HCT116 (cell line): ENCODE results near the gene AGAP2. TPM values are rescaled to one million over a fixed set of nuclear protein-coding genes. Genes with fewer than 3 reads are reported as not detected.

Experiments
- ATAC-seq: fragments of 200-7000 bp; cut with Tn5 transposase; 2 replicates; pipeline ENCODE4 v1.9.1; 2020; ENCODE audit warnings: mild to moderate bottlenecking, moderate library complexity
- BruUV-seq: library from RNA; stranded (reverse); fragments of 400-500 nt; replicated peaks from 2 replicates; lab custom pipeline; 2021; lab: Mats Ljungman, UMichigan
- CTCF ChIA-PET: fragments of 300-600 bp; sonication (Branson Sonifier 250); formaldehyde crosslinking; loops from one replicate; lab custom pipeline; 2021; ENCODE audit warnings: antibody characterized with exemption; lab: Charles Lee
- POLR2A ChIA-PET: fragments of 300-600, 350-600 bp; sonication (Branson Sonifier 250); formaldehyde crosslinking; loops from one replicate; lab custom pipeline; 2021; ENCODE audit warnings: antibody characterized with exemption; lab: Charles Lee
- RAD21 ChIA-PET, 2 experiments: fragments of 300-600 bp; sonication (Branson Sonifier 250); formaldehyde crosslinking; loops; one replicate each; lab custom pipeline; 2023; ENCODE audit warnings: low total read pairs in 2 of 2; ENCODE audit not compliant: uncharacterized antibody in 2 of 2, unreplicated experiment in 2 of 2, low non-redundant PET in 1 of 2; lab: Charles Lee
- DNase-seq: peaks from one replicate; pipeline ENCODE4 v3.0.0-alpha.2; 2010; ENCODE audit warnings: low read depth, low spot score
- H2AFZ ChIP-seq: fragments of 200-600 bp; shearing (Covaris generic), sonication (generic); 2 replicates; pipeline ENCODE4 v1.6.1; 2017; ENCODE audit warnings: low read depth, mixed run types, mixed read lengths, antibody characterized with exemption, low read length; ENCODE audit not compliant: poor library complexity, severe bottlenecking
- H3K27ac ChIP-seq: 2 replicates; pipeline ENCODE4 v1.5.1; 2012; ENCODE audit warnings: low read depth, low read length
- H3K27me3 ChIP-seq: fragments of 200-600 bp; sonication (generic); 2 replicates; pipeline ENCODE4 v1.6.1; 2016; ENCODE audit warnings: mixed run types, low read length, mixed read lengths; ENCODE audit not compliant: insufficient read depth
- H3K36me3 ChIP-seq, 2 experiments: fragments of 200-500 bp in 1 of 2; fragments of 200-600 bp in 1 of 2; sonication (Bioruptor generic) in 1 of 2; sonication (generic) in 1 of 2; 2 replicates each; pipeline versions ENCODE4 v1.5.1 to v1.6.1; 2014 to 2016; ENCODE audit warnings: low read length in 2 of 2, inconsistent platforms in 1 of 2, mixed read lengths in 1 of 2, mixed run types in 1 of 2; ENCODE audit not compliant: insufficient read depth in 2 of 2, control insufficient read depth in 1 of 2
- H3K4me1 ChIP-seq, 2 experiments: fragments of 200-600 bp in 1 of 2; sonication (generic) in 1 of 2; 2 replicates each; pipeline versions ENCODE4 v1.5.1 to v1.6.1; 2012 to 2017; ENCODE audit warnings: low read length in 2 of 2, inconsistent platforms in 1 of 2, mild to moderate bottlenecking in 1 of 2, mixed read lengths in 1 of 2, mixed run types in 1 of 2, moderate library complexity in 1 of 2; ENCODE audit not compliant: insufficient read depth in 2 of 2, control insufficient read depth in 1 of 2
- H3K4me2 ChIP-seq: fragments of 200-600 bp; sonication (generic); 2 replicates; pipeline ENCODE4 v1.6.1; 2017; ENCODE audit warnings: mixed run types, low read length, mixed read lengths
- H3K4me3 ChIP-seq, 2 experiments: fragments of 200-600 bp in 1 of 2; sonication (generic) in 1 of 2; replicated peaks in 1 of 2; 2 replicates each; pipeline ENCODE4 v1.5.1; 2011 to 2016; ENCODE audit warnings: low read length in 2 of 2, control low read depth in 1 of 2, low read depth in 1 of 2, mild to moderate bottlenecking in 1 of 2, mixed read lengths in 1 of 2, mixed run types in 1 of 2
- H3K79me2 ChIP-seq: fragments of 200-600 bp; sonication (generic); 2 replicates; pipeline ENCODE4 v1.6.1; 2017; ENCODE audit warnings: mild to moderate bottlenecking, mixed run types, low read length, moderate library complexity, mixed read lengths; ENCODE audit not compliant: insufficient read depth
- H3K9ac ChIP-seq: fragments of 200-600 bp; sonication (generic); 2 replicates; pipeline ENCODE4 v1.6.1; 2016; ENCODE audit warnings: low read length, mixed read lengths
- H3K9me2 ChIP-seq: fragments of 200-600 bp; sonication (generic), shearing (Covaris generic); 2 replicates; pipeline ENCODE4 v1.6.1; 2017; ENCODE audit warnings: mixed run types, mild to moderate bottlenecking, moderate library complexity; ENCODE audit not compliant: insufficient read depth
- H3K9me3 ChIP-seq, 2 experiments: fragments of 200-500 bp in 1 of 2; fragments of 200-600 bp in 1 of 2; sonication (Bioruptor generic) in 1 of 2; sonication (generic) in 1 of 2; 2 replicates each; pipeline ENCODE4 v1.6.1; 2014 to 2017; ENCODE audit warnings: low read length in 2 of 2, mixed read lengths in 2 of 2, inconsistent platforms in 1 of 2, low read depth in 1 of 2, mild to moderate bottlenecking in 1 of 2, mixed run types in 1 of 2, moderate library complexity in 1 of 2; ENCODE audit not compliant: control insufficient read depth in 1 of 2, insufficient read depth in 1 of 2
- H4K20me1 ChIP-seq: fragments of 200-600 bp; sonication (generic), shearing (Covaris generic); 2 replicates; pipeline ENCODE4 v1.6.1; 2017; ENCODE audit warnings: mixed run types, mild to moderate bottlenecking, moderate library complexity; ENCODE audit not compliant: insufficient read depth
- CBX3 ChIP-seq: IDR thresholded peaks from 2 replicates; pipeline ENCODE4 v1.6.1; 2012; ENCODE audit warnings: low read depth
- CEBPB ChIP-seq: IDR thresholded peaks from 2 replicates; pipeline ENCODE4 v1.6.1; 2012; ENCODE audit warnings: low read depth
- CTCF ChIP-seq, 3 experiments: fragments of 200-600 bp in 1 of 3; sonication (generic) in 1 of 3; IDR thresholded peaks in 2 of 3; conservative IDR thresholded peaks in 1 of 3; 2 replicates each; pipeline ENCODE4 v1.5.1; 2012 to 2017; ENCODE audit warnings: low read depth in 2 of 3, low read length in 2 of 3, antibody characterized with exemption in 1 of 3, borderline replicate concordance in 1 of 3, control low read depth in 1 of 3, mild to moderate bottlenecking in 1 of 3, mixed read lengths in 1 of 3, mixed run types in 1 of 3, moderate library complexity in 1 of 3; ENCODE audit not compliant: insufficient read depth in 1 of 3
- ELF1 ChIP-seq: IDR thresholded peaks from 2 replicates; pipeline ENCODE4 v1.6.1; 2012; ENCODE audit warnings: low read depth, borderline replicate concordance
- EZH2 ChIP-seq: fragments of 200-600 bp; sonication (generic); IDR thresholded peaks from 2 replicates; pipeline ENCODE4 v1.6.1; 2017; ENCODE audit warnings: antibody characterized with exemption, mixed run types
- EZH2phosphoT487 ChIP-seq: fragments of 200-600 bp; IDR thresholded peaks from 2 replicates; pipeline ENCODE4 v1.6.1; 2018; ENCODE audit warnings: antibody characterized with exemption, borderline replicate concordance
- FOSL1 ChIP-seq: IDR thresholded peaks from 2 replicates; pipeline ENCODE4 v1.6.1; 2012; ENCODE audit warnings: low read depth
- JUND ChIP-seq: IDR thresholded peaks from 2 replicates; pipeline ENCODE4 v1.6.1; 2012
- POLR2AphosphoS5 ChIP-seq: IDR thresholded peaks from 2 replicates; pipeline ENCODE4 v1.6.1; 2011; ENCODE audit warnings: mild to moderate bottlenecking, low read depth, low read length, moderate library complexity
- RAD21 ChIP-seq: IDR thresholded peaks from 2 replicates; pipeline ENCODE4 v1.6.1; 2012; ENCODE audit warnings: low read depth, mild to moderate bottlenecking
- SP1 ChIP-seq: IDR thresholded peaks from 2 replicates; pipeline ENCODE4 v1.6.1; 2012; ENCODE audit warnings: low read depth
- SRF ChIP-seq: IDR thresholded peaks from 2 replicates; pipeline ENCODE4 v1.6.1; 2012; ENCODE audit warnings: low read depth
- YY1 ChIP-seq: IDR thresholded peaks from 2 replicates; pipeline ENCODE4 v1.6.1; 2011; ENCODE audit warnings: low read length, low read depth, moderate library complexity, mild to moderate bottlenecking; ENCODE audit not compliant: insufficient replicate concordance; ENCODE audit errors: extremely low read depth
- ZFX ChIP-seq: fragments of 450-650 bp; IDR thresholded peaks from 2 replicates; pipeline ENCODE4 v1.6.1; 2017
- ZNF274 ChIP-seq: fragments of 200-500 bp; sonication (Bioruptor generic); IDR thresholded peaks from 2 replicates; pipeline ENCODE4 v1.6.1; 2014; ENCODE audit warnings: mild to moderate bottlenecking, low read depth, low read length, inconsistent platforms
- intact Hi-C: fragments of 100-400 bp; cut with micrococcal nuclease; formaldehyde crosslinking; loops from 2 replicates; pipeline ENCODE4 v1.10.0; 2022
- total RNA-seq: library from RNA; stranded (reverse); gene quantifications from one replicate; pipeline ENCODE4 v1.2.1, GENCODE V29; 2021; ENCODE audit not compliant: unreplicated experiment
- TF ChIP-seq, protein P1 (sequence below): IDR thresholded peaks from 2 replicates; pipeline ENCODE4 v1.6.1; 2012
- TF ChIP-seq, protein P2 (sequence below): IDR thresholded peaks from 2 replicates; pipeline ENCODE4 v1.6.1; 2012

AGAP2 gene
- total RNA-seq, 1 experiment from 2014 or later: 15.8 TPM

GRCh38 chr12:57700317-57700716, 38.2 kb downstream of the AGAP2 start:
- no peak for TF ChIP-seq FOSL1
- TF ChIP-seq ELF1: no peak
- no peak for TF ChIP-seq SRF
- no peak for TF ChIP-seq EZH2
- no peak for TF ChIP-seq ZNF274
- no peak for TF ChIP-seq POLR2AphosphoS5
- no peak for TF ChIP-seq JUND
- TF ChIP-seq CTCF (IDR thresholded peaks at IDR 0.05 in 2 of 3, conservative IDR thresholded peaks at IDR 0.05 in 1 of 3; ENCODE audit: borderline replicate concordance in 1 of 3, insufficient read depth in 1 of 3, low read depth in 2 of 3, low read length in 2 of 3): no peak
- TF ChIP-seq, protein P1, sequence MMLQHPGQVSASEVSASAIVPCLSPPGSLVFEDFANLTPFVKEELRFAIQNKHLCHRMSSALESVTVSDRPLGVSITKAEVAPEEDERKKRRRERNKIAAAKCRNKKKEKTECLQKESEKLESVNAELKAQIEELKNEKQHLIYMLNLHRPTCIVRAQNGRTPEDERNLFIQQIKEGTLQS: no peak
- TF ChIP-seq, protein P2, sequence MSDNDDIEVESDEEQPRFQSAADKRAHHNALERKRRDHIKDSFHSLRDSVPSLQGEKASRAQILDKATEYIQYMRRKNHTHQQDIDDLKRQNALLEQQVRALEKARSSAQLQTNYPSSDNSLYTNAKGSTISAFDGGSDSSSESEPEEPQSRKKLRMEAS: no peak
- no peak for TF ChIP-seq RAD21
- TF ChIP-seq ZFX: no peak
- no peak for TF ChIP-seq EZH2phosphoT487
- TF ChIP-seq YY1: no peak
- no peak for TF ChIP-seq CBX3
- TF ChIP-seq SP1: no peak
- no peak for TF ChIP-seq CEBPB
- ATAC-seq (no peak), DNase-seq (no peak)
- no peaks in the 10 kb centered on the region for H4K20me1 ChIP-seq
- no peak overlapping the region for H3K4me2 ChIP-seq
- no peaks in the 10 kb centered on the region for H3K27me3 ChIP-seq
- ChIA-PET RAD21 (no interaction called here), CTCF (no interaction called here), POLR2A (no interaction called here)
- no peaks in the 10 kb centered on the region; a peak in 1 of 4 replicates for H3K9me3 ChIP-seq
- H3K4me3 ChIP-seq: no peak overlapping the region
- H3K9ac ChIP-seq: no peak overlapping the region
- no peak overlapping the region for H3K27ac ChIP-seq
- BruUV-seq: no TSS peak
- no peak overlapping the region for H2AFZ ChIP-seq
- H3K9me2 ChIP-seq: no peaks in the 10 kb centered on the region
- no peaks in the 10 kb centered on the region for H3K4me1 ChIP-seq
- H3K79me2 ChIP-seq: no peaks in the 10 kb centered on the region
- intact Hi-C loops: no loop called here
- peaks cover 4 to 10% of the 10 kb centered on the region in 2 experiments; a peak in 2 of 4 replicates for H3K36me3 ChIP-seq
